Measurements from ENCODE around the gene HPD.
"Not testable (repeated sequence)": the region's sequence is repeated elsewhere in the genome, so short reads cannot be mapped to it uniquely, and the experiment has no call there.

The HPD gene

GRCh38 chr12:121797937-121798786, 60.5 kb downstream of the HPD start:
- peak; percentile 54 to 81 for DNase-seq

- peak; percentile 46 to 51 for DNase-seq
These were observed 61.6 kb downstream of the HPD start for GRCh38 chr12:121796855-121797751.

GRCh38 chr12:121795034-121795968, 63.4 kb downstream of the HPD start:
- DNase-seq = peak; percentile 65 to 91

- DNase-seq = no peak
These were observed 64.1 kb downstream of the HPD start for GRCh38 chr12:121794534-121795033.

GRCh38 chr12:121793838-121794533, 64.7 kb downstream of the HPD start:
- peak; percentile 84 for DNase-seq

- DNase-seq = no peak
These were observed 65.2 kb downstream of the HPD start, which contains the start of gene RHOF for GRCh38 chr12:121793440-121793837. TSS of gene RHOF (minus strand) at chr12:121793688. CDS start at chr12:121793633, 55 bp downstream.

- DNase-seq = no peak
These were observed 65.8 kb downstream of the HPD start for GRCh38 chr12:121792607-121793439.

- no peak for DNase-seq
These were observed 66.7 kb downstream of the HPD start for GRCh38 chr12:121791671-121792551.

GRCh38 chr12:121790785-121791184, 67.9 kb downstream of the HPD start:
- DNase-seq = not testable (repeated sequence)

GRCh38 chr12:121789800-121790728, 68.6 kb downstream of the HPD start:
- DNase-seq = no peak
